HG02798 (cell line): ENCODE measurements around the gene BNIP5.

Source experiments
- ATAC-seq: cut with Tn5 transposase; IDR thresholded peaks from one replicate; pipeline ENCODE4 v1.9.1; 2021; ENCODE audit warnings: mild to moderate bottlenecking; ENCODE audit not compliant: unreplicated experiment, poor library complexity

The BNIP5 gene

GRCh38 chr6:36326356-36326995 is 10.2 kb downstream of the BNIP5 start:
- no peak for ATAC-seq

GRCh38 chr6:36324715-36325114 is 12.0 kb downstream of the BNIP5 start:
- ATAC-seq: no peak

GRCh38 chr6:36324191-36324590 is 12.5 kb downstream of the BNIP5 start:
- ATAC-seq: no peak

GRCh38 chr6:36323062-36323461 is 13.6 kb downstream of the BNIP5 start:
- ATAC-seq: no peak

GRCh38 chr6:36322591-36322990 is 14.1 kb downstream of the BNIP5 start:
- ATAC-seq: no peak

- ATAC-seq: no peak
These were observed 16.2 kb downstream of the BNIP5 start for GRCh38 chr6:36320475-36320874.

GRCh38 chr6:36319821-36320220 is 16.9 kb downstream of the BNIP5 start:
- ATAC-seq: no peak

GRCh38 chr6:36319436-36319762 is 17.3 kb downstream of the BNIP5 start:
- ATAC-seq: no peak

- ATAC-seq: no peak
These were observed 17.8 kb downstream of the BNIP5 start for GRCh38 chr6:36318690-36319435.

GRCh38 chr6:36317623-36318022 is 19.1 kb downstream of the BNIP5 start:
- ATAC-seq: no peak

- ATAC-seq: no peak
These were observed 20.8 kb downstream of the BNIP5 start for GRCh38 chr6:36315921-36316320.

- no peak for ATAC-seq
These were observed 22.3 kb downstream of the BNIP5 start for GRCh38 chr6:36314221-36315014.

GRCh38 chr6:36313649-36313936 is 23.1 kb downstream of the BNIP5 start:
- no peak for ATAC-seq

GRCh38 chr6:36312854-36313648 is 23.6 kb downstream of the BNIP5 start:
- ATAC-seq: peak; percentile 53

- no peak for ATAC-seq
These were observed 26.8 kb downstream of the BNIP5 start for GRCh38 chr6:36309900-36310299.

GRCh38 chr6:36309203-36309602 is 27.5 kb downstream of the BNIP5 start:
- no peak for ATAC-seq

GRCh38 chr6:36308514-36308913 is 28.2 kb downstream of the BNIP5 start:
- ATAC-seq: no peak

GRCh38 chr6:36306375-36306774 is 30.3 kb downstream of the BNIP5 start:
- no peak for ATAC-seq

GRCh38 chr6:36305885-36306284 is 30.8 kb downstream of the BNIP5 start:
- no peak for ATAC-seq

GRCh38 chr6:36302227-36302976 is 34.3 kb downstream of the BNIP5 start:
- ATAC-seq: peak; percentile 82
